SK-N-MC (cell line): ENCODE data around the gene WDR46.
A peak's percentile ranks its signal among the peaks of the same experiment; 100 is the strongest.

Experiments used
- EZH2 ChIP-seq: fragments of 200-600 bp; sonication (generic); IDR thresholded peaks from one replicate; pipeline ENCODE4 v1.6.1; 2017; ENCODE audit warnings: antibody characterized with exemption
- FOXP2 ChIP-seq: optimal IDR thresholded peaks from 2 replicates; pipeline ENCODE3; 2011; ENCODE audit warnings: mild to moderate bottlenecking, moderate library complexity; ENCODE audit not compliant: insufficient read depth; ENCODE audit errors: extremely low read length, control extremely low read depth
- POLR2AphosphoS5 ChIP-seq: IDR thresholded peaks from 2 replicates; pipeline ENCODE4 v1.6.1; 2012; ENCODE audit warnings: mild to moderate bottlenecking, low read depth, low read length, borderline replicate concordance

DNA sequence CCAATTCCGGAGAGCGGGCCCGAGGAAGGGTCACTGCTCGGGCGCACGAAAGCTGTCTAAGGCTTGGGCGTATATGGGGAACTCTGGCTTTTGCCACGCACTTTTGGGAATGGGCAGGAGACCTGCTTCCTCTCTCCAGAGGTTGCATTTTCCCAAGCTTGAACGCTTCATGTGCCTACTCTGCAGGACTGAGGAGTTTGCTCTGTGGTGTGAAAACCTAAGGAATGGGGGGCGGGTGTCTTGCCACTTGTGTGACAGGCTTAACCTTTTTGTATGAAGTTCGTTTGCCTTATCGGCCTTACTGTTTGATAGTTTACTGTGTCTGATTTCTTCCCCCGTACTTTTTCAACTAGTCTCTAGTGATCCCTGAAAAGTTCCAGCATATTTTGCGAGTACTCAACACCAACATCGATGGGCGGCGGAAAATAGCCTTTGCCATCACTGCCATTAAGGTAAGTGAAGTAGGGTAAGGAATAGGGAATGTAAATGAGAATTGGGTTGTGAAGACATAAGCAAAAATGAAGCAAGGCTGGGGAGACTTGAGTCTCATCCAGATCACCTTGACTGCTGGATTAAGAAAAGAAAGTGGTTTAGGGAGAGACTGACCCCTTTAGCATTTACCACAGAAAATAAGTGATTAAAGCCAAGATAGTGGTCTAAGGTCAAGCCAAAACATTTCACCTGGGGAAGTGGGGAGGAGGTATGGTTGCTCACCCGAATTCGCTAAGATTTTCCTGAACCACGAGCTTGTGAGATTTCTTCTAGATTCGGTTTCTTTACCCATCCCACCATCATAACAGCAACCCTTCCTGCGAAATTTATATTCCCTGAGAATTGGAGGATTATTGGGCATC, 16.5 kb downstream of the WDR46 start:
- no peak for TF ChIP-seq POLR2AphosphoS5
- no peak for TF ChIP-seq EZH2
- TF ChIP-seq FOXP2: peak; percentile 1
